Fibroblast of skin of left biceps (primary cell): Measurements from ENCODE around the gene ITPRIPL2.

Source experiments
- DNase-seq, 2 experiments: peaks; one replicate each; pipeline ENCODE4 v3.0.0-alpha.2; 2013; ENCODE audit warnings: low read depth in 2 of 2

ITPRIPL2 gene

GRCh38 chr16:19142939-19143598 is 29.3 kb downstream of the ITPRIPL2 start:
- no peak for DNase-seq

- no peak for DNase-seq
These were observed 29.8 kb downstream of the ITPRIPL2 start for GRCh38 chr16:19143599-19143956.

GRCh38 chr16:19145010-19145409 is 31.2 kb downstream of the ITPRIPL2 start:
- DNase-seq: no peak

GRCh38 chr16:19147126-19147525 is 33.4 kb downstream of the ITPRIPL2 start:
- DNase-seq: no peak

GRCh38 chr16:19147627-19148026 is 33.9 kb downstream of the ITPRIPL2 start:
- no peak for DNase-seq

- DNase-seq: no peak
These were observed 34.4 kb downstream of the ITPRIPL2 start for GRCh38 chr16:19148189-19148588.

GRCh38 chr16:19151310-19151709 is 37.5 kb downstream of the ITPRIPL2 start:
- no peak for DNase-seq

GRCh38 chr16:19152042-19152441 is 38.3 kb downstream of the ITPRIPL2 start:
- no peak for DNase-seq

- no peak for DNase-seq
These were observed 40.1 kb downstream of the ITPRIPL2 start for GRCh38 chr16:19153876-19154275.

GRCh38 chr16:19162085-19162484 is 48.3 kb downstream of the ITPRIPL2 start:
- no peak for DNase-seq

- DNase-seq: no peak
These were observed 49.5 kb downstream of the ITPRIPL2 start for GRCh38 chr16:19163215-19163614.

GRCh38 chr16:19164285-19164684 is 50.5 kb downstream of the ITPRIPL2 start:
- DNase-seq: no peak

- DNase-seq: no peak
These were observed 51.3 kb downstream of the ITPRIPL2 start for GRCh38 chr16:19165101-19165500.

- DNase-seq: no peak
These were observed 52.7 kb downstream of the ITPRIPL2 start for GRCh38 chr16:19166500-19166899.

- DNase-seq: no peak
These were observed 54.1 kb downstream of the ITPRIPL2 start, which contains the start of gene SYT17 for GRCh38 chr16:19167710-19168370. Gene SYT17 (plus strand): TSS chr16:19168240. CDS start chr16:19168647, 407 bp downstream.

GRCh38 chr16:19168371-19169081 is 54.8 kb downstream of the ITPRIPL2 start:
- no peak for DNase-seq

GRCh38 chr16:19169082-19169639 is 55.4 kb downstream of the ITPRIPL2 start:
- DNase-seq: no peak

GRCh38 chr16:19170043-19170655 is 56.4 kb downstream of the ITPRIPL2 start:
- no peak for DNase-seq
